Activated naive CD4-positive, alpha-beta T cell treated with anti-CD3 and anti-CD28 coated beads, Interleukin-2, amount 10 ng/mL, durations not matched to agents 5 hours and 36 hours (primary cell): ENCODE results near the gene CHST4. TPM values are rescaled to one million over a fixed set of nuclear protein-coding genes. Genes with fewer than 3 reads are reported as not detected.

Experiments
- total RNA-seq, 2 experiments: library from RNA; stranded (reverse); gene quantifications; one replicate each; pipeline ENCODE4 v1.2.3, GENCODE V29; 2021

Gene CHST4
- total RNA-seq: not detected

GRCh38 chr16:71526111-71526631 lies at the start of gene CHST4:
TSS of gene CHST4 (plus strand) at chr16:71526426. CDS start at chr16:71536678, 10,252 bp downstream.

GRCh38 chr16:71489122-71489521 lies 37.1 kb upstream of the CHST4 start, which contains the start of gene ZNF19:
TSS of gene ZNF19 (minus strand) at chr16:71489324. CDS start at chr16:71482114, 7,210 bp downstream.

GRCh38 chr16:71576971-71577370 lies 50.7 kb downstream of the CHST4 start, which contains the start of gene TAT:
TSS of gene TAT (minus strand) at chr16:71577092. CDS start at chr16:71576415, 677 bp downstream.

Other genes starting within 250 kb of the CHST4 start
- gene CMTR2, start 237.0 kb upstream of the CHST4 start, total RNA-seq: 10 to 100 TPM; 22.0 to 24.5 TPM
- not detected for gene CALB2, start 167.7 kb upstream of the CHST4 start, total RNA-seq
- not detected for gene TLE7, start 84.4 kb upstream of the CHST4 start, total RNA-seq
- 1 to 10 TPM; 5.7 to 7.9 TPM for gene ZNF23, start 64.2 kb upstream of the CHST4 start, total RNA-seq
- 1 to 10 TPM; 2.9 to 3.0 TPM for gene ZNF19, start 37.1 kb upstream of the CHST4 start, total RNA-seq
- gene TAT, start 50.7 kb downstream of the CHST4 start, total RNA-seq: not detected
- gene MARVELD3, start 99.8 kb downstream of the CHST4 start, total RNA-seq: not detected
- gene PHLPP2, start 198.3 kb downstream of the CHST4 start, total RNA-seq: 1 to 10 TPM; 3.7 TPM